Epithelial cell of proximal tubule (primary cell): ENCODE measurements around the gene HHIPL2. TPM values are rescaled to one million over a fixed set of nuclear protein-coding genes. Genes with fewer than 3 reads are reported as not detected.

Source experiments
- total RNA-seq: library from RNA; depleted of rRNA; stranded (reverse); fragments of >200 nt; gene quantifications from 2 replicates; pipeline ENCODE4 v1.2.3, GENCODE V29; 2015

Gene HHIPL2
- total RNA-seq, 1 donor from 2014 or later: not detected

Other genes starting within 250 kb of the HHIPL2 start
- 10.5 and 10.6 TPM in 2 replicates for gene TAF1A, start 41.8 kb upstream of the HHIPL2 start, total RNA-seq
- gene MIA3, start 70.0 kb upstream of the HHIPL2 start, total RNA-seq: 11.8 and 34.6 TPM in 2 replicates
- gene AIDA, start 164.4 kb upstream of the HHIPL2 start, total RNA-seq: 45.5 and 51.1 TPM in 2 replicates
- 36.3 and 41.5 TPM in 2 replicates for gene BROX, start 164.5 kb upstream of the HHIPL2 start, total RNA-seq
- not detected in 2 replicates for gene FAM177B, start 189.1 kb upstream of the HHIPL2 start, total RNA-seq